GM23338 (cell line): ENCODE results near the gene ZNF627. TPM values are rescaled to one million over a fixed set of nuclear protein-coding genes. Genes with fewer than 3 reads are reported as not detected.
"Not testable (repeated sequence)": the region's sequence is repeated elsewhere in the genome, so short reads cannot be mapped to it uniquely, and the experiment has no call there.

ENCODE experiments used
- ATAC-seq: fragments of 200-7000 bp; cut with Tn5 transposase; 3 replicates; pipeline ENCODE4 v1.9.1; 2020
- DNase-seq: peaks from one replicate; pipeline ENCODE4 v3.0.0-alpha.2; 2015; ENCODE audit warnings: low spot score
- H2AFZ ChIP-seq: fragments of 200-600 bp; sonication (generic); 2 replicates; pipeline ENCODE4 v1.8.0; 2016; ENCODE audit warnings: antibody characterized with exemption, mild to moderate bottlenecking, moderate library complexity
- H3F3A ChIP-seq: fragments of 200-600 bp; sonication (generic); replicated peaks from 2 replicates; pipeline ENCODE4 v1.8.0; 2017; ENCODE audit warnings: antibody characterized with exemption, mixed run types, low read depth
- H3K27ac ChIP-seq: fragments of 200-600 bp; sonication (generic); 2 replicates; pipeline ENCODE4 v1.6.1; 2016; ENCODE audit warnings: low read depth
- H3K27me3 ChIP-seq: fragments of 200-600 bp; sonication (generic); 2 replicates; pipeline ENCODE4 v1.8.0; 2016; ENCODE audit warnings: mild to moderate bottlenecking, mixed run types, moderate library complexity; ENCODE audit not compliant: insufficient read depth
- H3K36me3 ChIP-seq: fragments of 200-600 bp; sonication (generic); 2 replicates; pipeline ENCODE4 v1.8.0; 2016; ENCODE audit warnings: mild to moderate bottlenecking; ENCODE audit not compliant: insufficient read depth
- H3K4me1 ChIP-seq: fragments of 200-600 bp; sonication (generic); 2 replicates; pipeline ENCODE4 v1.8.0; 2016; ENCODE audit warnings: mild to moderate bottlenecking, moderate library complexity; ENCODE audit not compliant: insufficient read depth
- H3K4me2 ChIP-seq: fragments of 200-600 bp; sonication (generic); 2 replicates; pipeline ENCODE4 v1.7.1; 2017; ENCODE audit warnings: mixed run types
- H3K4me3 ChIP-seq: fragments of 200-600 bp; sonication (generic); 2 replicates; pipeline ENCODE4 v1.6.1; 2016; ENCODE audit warnings: mixed run types
- H3K79me2 ChIP-seq: fragments of 200-600 bp; sonication (generic); replicated peaks from 2 replicates; pipeline ENCODE4 v1.8.0; 2017; ENCODE audit warnings: mild to moderate bottlenecking; ENCODE audit not compliant: insufficient read depth
- H3K9me2 ChIP-seq: fragments of 200-600 bp; sonication (generic); 2 replicates; pipeline ENCODE4 v1.8.0; 2017; ENCODE audit not compliant: insufficient read depth
- H4K20me1 ChIP-seq: fragments of 200-600 bp; sonication (generic); replicated peaks from 2 replicates; pipeline ENCODE4 v1.8.0; 2017; ENCODE audit warnings: mild to moderate bottlenecking; ENCODE audit not compliant: insufficient read depth
- H3K27ac Mint-ChIP-seq: 2 replicates; pipeline ENCODE4 v1.8.0; 2020; ENCODE audit warnings: inconsistent platforms, mild to moderate bottlenecking, moderate library complexity, mixed read lengths
- H3K27me3 Mint-ChIP-seq: 3 replicates; pipeline ENCODE4 v1.8.0; 2022; ENCODE audit warnings: low read depth, mild to moderate bottlenecking, moderate library complexity, mixed read lengths, inconsistent platforms; ENCODE audit not compliant: insufficient read depth, poor library complexity
- H3K36me3 Mint-ChIP-seq: 3 replicates; pipeline ENCODE4 v1.8.0; 2021; ENCODE audit warnings: low read depth, mild to moderate bottlenecking, inconsistent platforms, moderate library complexity, mixed read lengths
- H3K4me1 Mint-ChIP-seq: 3 replicates; pipeline ENCODE4 v1.8.0; 2020; ENCODE audit warnings: mild to moderate bottlenecking, inconsistent platforms, mixed read lengths
- H3K4me3 Mint-ChIP-seq: 3 replicates; pipeline ENCODE4 v1.8.0; 2021; ENCODE audit warnings: moderate library complexity, mild to moderate bottlenecking, inconsistent platforms, mixed read lengths
- H3K9me3 Mint-ChIP-seq: 3 replicates; pipeline ENCODE4 v1.8.0; 2020; ENCODE audit warnings: moderate library complexity, mild to moderate bottlenecking, inconsistent platforms, mixed read lengths
- CREB1 ChIP-seq: fragments of 250-450 bp; sonication (Bioruptor Pico); IDR thresholded peaks from 2 replicates; pipeline ENCODE4 v1.5.0; 2020; ENCODE audit warnings: low read depth, mild to moderate bottlenecking, moderate library complexity
- EZH2 ChIP-seq: fragments of 200-600 bp; sonication (generic); IDR thresholded peaks from one replicate; pipeline ENCODE4 v1.8.0; 2017; ENCODE audit warnings: antibody characterized with exemption, mild to moderate bottlenecking, low read depth; ENCODE audit not compliant: unreplicated experiment
- NANOG ChIP-seq: IDR thresholded peaks from 2 replicates; pipeline ENCODE4 v1.6.1; 2016; ENCODE audit warnings: antibody characterized with exemption, borderline replicate concordance
- POLR2AphosphoS5 ChIP-seq: IDR thresholded peaks from 2 replicates; pipeline ENCODE4 v1.6.1; 2016; ENCODE audit warnings: antibody characterized with exemption, low read depth
- STAT1 ChIP-seq: IDR thresholded peaks from one replicate; pipeline ENCODE4 v1.6.1; 2016; ENCODE audit warnings: antibody characterized with exemption; ENCODE audit not compliant: unreplicated experiment
- ZNF114 ChIP-seq: fragments of 250-450 bp; sonication (Bioruptor Pico); IDR thresholded peaks from 2 replicates; pipeline ENCODE4 v1.5.0; 2020; ENCODE audit warnings: mild to moderate bottlenecking, moderate library complexity
- ZNF331 ChIP-seq: fragments of 250-450 bp; sonication (Bioruptor Pico); IDR thresholded peaks from 2 replicates; pipeline ENCODE4 v1.5.0; 2020; ENCODE audit warnings: low read depth, mild to moderate bottlenecking, moderate library complexity
- polyA plus RNA-seq: library from polyadenylated mRNA; unstranded; fragments of >200 nt; fragmentation: Nextera tagmentation; extraction: Ambion mirVana; gene quantifications from 2 replicates; pipeline ENCODE4 v1.2.1, GENCODE V29; 2016
- total RNA-seq: library from RNA; depleted of rRNA; stranded (reverse); fragments of >200 nt; shearing (Covaris generic); gene quantifications from 2 replicates; pipeline ENCODE4 v1.2.3, GENCODE V29; 2014
- TF ChIP-seq, protein P1 (sequence below): IDR thresholded peaks from one replicate; pipeline ENCODE4 v1.6.1; 2018; ENCODE audit warnings: antibody characterized with exemption; ENCODE audit not compliant: unreplicated experiment
- TF ChIP-seq, protein P2 (sequence below), 2 experiments: fragments of 200-600 bp in 1 of 2; sonication (generic) in 1 of 2; conservative IDR thresholded peaks; 2 replicates each; pipeline versions ENCODE4 v1.5.1 to v1.6.1; 2016 to 2017; ENCODE audit warnings: antibody characterized with exemption in 2 of 2, low read depth in 2 of 2, mild to moderate bottlenecking in 2 of 2, moderate library complexity in 1 of 2
- TF ChIP-seq, protein P3 (sequence below): fragments of 250-450 bp; sonication (Bioruptor Pico); IDR thresholded peaks from 2 replicates; pipeline ENCODE4 v1.5.0; 2020; ENCODE audit warnings: mild to moderate bottlenecking, moderate library complexity

ZNF627 gene
- total and polyA plus RNA-seq, 2 experiments from 2014 or later, result 9.0 to 15.4 TPM

DNA sequence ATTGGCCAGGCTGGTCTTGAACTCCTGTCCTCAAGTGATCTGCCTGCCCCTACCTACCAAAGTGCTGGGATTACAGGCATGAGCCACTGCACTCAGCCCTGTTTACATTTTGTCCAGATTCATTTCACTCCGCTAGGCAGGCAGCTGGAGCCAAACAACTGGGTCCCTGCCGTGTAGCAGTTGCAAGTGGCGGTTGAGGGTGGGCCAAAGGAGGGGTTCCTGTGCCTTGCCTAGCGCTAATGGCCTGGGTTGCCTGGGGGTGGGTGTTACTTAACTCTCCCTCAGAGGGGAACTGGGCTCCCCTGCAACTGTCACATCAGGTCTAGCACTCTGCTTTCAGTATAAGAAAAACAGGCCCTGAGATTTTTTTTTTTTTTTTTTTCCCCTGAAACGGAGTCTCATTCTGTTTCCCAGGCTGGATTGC, 27.2 kb upstream of the ZNF627 start:
- Histone ChIP-seq H3K4me1 (no peaks in the 10 kb centered on the region), H3K36me3 (no peaks in the 10 kb centered on the region), H3F3A (no peaks in the 10 kb centered on the region), H3K4me2 (no peak overlapping the region), H3K27me3 (no peaks in the 10 kb centered on the region), H3K4me3 (no peak overlapping the region), H4K20me1 (no peaks in the 10 kb centered on the region), H3K27ac (no peak overlapping the region), H3K79me2 (no peaks in the 10 kb centered on the region), H2AFZ (no peak overlapping the region), H3K9me2 (no peaks in the 10 kb centered on the region)
- Mint-ChIP-seq H3K27me3 (peaks cover 3% of the 10 kb centered on the region), H3K36me3 (no peaks in the 10 kb centered on the region), H3K9me3 (no peaks in the 10 kb centered on the region), H3K27ac (no peak overlapping the region), H3K4me1 (no peaks in the 10 kb centered on the region), H3K4me3 (no peak overlapping the region)
- no peak for DNase-seq
- no peak for ATAC-seq
- no peak for TF ChIP-seq EZH2
- TF ChIP-seq ZNF114 (CRISPR knock-in tag), result no peak
- TF ChIP-seq, protein P1, sequence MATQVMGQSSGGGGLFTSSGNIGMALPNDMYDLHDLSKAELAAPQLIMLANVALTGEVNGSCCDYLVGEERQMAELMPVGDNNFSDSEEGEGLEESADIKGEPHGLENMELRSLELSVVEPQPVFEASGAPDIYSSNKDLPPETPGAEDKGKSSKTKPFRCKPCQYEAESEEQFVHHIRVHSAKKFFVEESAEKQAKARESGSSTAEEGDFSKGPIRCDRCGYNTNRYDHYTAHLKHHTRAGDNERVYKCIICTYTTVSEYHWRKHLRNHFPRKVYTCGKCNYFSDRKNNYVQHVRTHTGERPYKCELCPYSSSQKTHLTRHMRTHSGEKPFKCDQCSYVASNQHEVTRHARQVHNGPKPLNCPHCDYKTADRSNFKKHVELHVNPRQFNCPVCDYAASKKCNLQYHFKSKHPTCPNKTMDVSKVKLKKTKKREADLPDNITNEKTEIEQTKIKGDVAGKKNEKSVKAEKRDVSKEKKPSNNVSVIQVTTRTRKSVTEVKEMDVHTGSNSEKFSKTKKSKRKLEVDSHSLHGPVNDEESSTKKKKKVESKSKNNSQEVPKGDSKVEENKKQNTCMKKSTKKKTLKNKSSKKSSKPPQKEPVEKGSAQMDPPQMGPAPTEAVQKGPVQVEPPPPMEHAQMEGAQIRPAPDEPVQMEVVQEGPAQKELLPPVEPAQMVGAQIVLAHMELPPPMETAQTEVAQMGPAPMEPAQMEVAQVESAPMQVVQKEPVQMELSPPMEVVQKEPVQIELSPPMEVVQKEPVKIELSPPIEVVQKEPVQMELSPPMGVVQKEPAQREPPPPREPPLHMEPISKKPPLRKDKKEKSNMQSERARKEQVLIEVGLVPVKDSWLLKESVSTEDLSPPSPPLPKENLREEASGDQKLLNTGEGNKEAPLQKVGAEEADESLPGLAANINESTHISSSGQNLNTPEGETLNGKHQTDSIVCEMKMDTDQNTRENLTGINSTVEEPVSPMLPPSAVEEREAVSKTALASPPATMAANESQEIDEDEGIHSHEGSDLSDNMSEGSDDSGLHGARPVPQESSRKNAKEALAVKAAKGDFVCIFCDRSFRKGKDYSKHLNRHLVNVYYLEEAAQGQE, result no peak
- TF ChIP-seq, protein P2, sequence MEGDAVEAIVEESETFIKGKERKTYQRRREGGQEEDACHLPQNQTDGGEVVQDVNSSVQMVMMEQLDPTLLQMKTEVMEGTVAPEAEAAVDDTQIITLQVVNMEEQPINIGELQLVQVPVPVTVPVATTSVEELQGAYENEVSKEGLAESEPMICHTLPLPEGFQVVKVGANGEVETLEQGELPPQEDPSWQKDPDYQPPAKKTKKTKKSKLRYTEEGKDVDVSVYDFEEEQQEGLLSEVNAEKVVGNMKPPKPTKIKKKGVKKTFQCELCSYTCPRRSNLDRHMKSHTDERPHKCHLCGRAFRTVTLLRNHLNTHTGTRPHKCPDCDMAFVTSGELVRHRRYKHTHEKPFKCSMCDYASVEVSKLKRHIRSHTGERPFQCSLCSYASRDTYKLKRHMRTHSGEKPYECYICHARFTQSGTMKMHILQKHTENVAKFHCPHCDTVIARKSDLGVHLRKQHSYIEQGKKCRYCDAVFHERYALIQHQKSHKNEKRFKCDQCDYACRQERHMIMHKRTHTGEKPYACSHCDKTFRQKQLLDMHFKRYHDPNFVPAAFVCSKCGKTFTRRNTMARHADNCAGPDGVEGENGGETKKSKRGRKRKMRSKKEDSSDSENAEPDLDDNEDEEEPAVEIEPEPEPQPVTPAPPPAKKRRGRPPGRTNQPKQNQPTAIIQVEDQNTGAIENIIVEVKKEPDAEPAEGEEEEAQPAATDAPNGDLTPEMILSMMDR (conservative IDR thresholded peaks at IDR 0.05; ENCODE audit: low read depth in 2 of 2), result no peak
- TF ChIP-seq STAT1, result no peak
- no peak for TF ChIP-seq CREB1 (CRISPR knock-in tag)
- TF ChIP-seq ZNF331 (CRISPR knock-in tag), result no peak
- no peak for TF ChIP-seq POLR2AphosphoS5
- TF ChIP-seq NANOG, result no peak
- TF ChIP-seq, protein P3, sequence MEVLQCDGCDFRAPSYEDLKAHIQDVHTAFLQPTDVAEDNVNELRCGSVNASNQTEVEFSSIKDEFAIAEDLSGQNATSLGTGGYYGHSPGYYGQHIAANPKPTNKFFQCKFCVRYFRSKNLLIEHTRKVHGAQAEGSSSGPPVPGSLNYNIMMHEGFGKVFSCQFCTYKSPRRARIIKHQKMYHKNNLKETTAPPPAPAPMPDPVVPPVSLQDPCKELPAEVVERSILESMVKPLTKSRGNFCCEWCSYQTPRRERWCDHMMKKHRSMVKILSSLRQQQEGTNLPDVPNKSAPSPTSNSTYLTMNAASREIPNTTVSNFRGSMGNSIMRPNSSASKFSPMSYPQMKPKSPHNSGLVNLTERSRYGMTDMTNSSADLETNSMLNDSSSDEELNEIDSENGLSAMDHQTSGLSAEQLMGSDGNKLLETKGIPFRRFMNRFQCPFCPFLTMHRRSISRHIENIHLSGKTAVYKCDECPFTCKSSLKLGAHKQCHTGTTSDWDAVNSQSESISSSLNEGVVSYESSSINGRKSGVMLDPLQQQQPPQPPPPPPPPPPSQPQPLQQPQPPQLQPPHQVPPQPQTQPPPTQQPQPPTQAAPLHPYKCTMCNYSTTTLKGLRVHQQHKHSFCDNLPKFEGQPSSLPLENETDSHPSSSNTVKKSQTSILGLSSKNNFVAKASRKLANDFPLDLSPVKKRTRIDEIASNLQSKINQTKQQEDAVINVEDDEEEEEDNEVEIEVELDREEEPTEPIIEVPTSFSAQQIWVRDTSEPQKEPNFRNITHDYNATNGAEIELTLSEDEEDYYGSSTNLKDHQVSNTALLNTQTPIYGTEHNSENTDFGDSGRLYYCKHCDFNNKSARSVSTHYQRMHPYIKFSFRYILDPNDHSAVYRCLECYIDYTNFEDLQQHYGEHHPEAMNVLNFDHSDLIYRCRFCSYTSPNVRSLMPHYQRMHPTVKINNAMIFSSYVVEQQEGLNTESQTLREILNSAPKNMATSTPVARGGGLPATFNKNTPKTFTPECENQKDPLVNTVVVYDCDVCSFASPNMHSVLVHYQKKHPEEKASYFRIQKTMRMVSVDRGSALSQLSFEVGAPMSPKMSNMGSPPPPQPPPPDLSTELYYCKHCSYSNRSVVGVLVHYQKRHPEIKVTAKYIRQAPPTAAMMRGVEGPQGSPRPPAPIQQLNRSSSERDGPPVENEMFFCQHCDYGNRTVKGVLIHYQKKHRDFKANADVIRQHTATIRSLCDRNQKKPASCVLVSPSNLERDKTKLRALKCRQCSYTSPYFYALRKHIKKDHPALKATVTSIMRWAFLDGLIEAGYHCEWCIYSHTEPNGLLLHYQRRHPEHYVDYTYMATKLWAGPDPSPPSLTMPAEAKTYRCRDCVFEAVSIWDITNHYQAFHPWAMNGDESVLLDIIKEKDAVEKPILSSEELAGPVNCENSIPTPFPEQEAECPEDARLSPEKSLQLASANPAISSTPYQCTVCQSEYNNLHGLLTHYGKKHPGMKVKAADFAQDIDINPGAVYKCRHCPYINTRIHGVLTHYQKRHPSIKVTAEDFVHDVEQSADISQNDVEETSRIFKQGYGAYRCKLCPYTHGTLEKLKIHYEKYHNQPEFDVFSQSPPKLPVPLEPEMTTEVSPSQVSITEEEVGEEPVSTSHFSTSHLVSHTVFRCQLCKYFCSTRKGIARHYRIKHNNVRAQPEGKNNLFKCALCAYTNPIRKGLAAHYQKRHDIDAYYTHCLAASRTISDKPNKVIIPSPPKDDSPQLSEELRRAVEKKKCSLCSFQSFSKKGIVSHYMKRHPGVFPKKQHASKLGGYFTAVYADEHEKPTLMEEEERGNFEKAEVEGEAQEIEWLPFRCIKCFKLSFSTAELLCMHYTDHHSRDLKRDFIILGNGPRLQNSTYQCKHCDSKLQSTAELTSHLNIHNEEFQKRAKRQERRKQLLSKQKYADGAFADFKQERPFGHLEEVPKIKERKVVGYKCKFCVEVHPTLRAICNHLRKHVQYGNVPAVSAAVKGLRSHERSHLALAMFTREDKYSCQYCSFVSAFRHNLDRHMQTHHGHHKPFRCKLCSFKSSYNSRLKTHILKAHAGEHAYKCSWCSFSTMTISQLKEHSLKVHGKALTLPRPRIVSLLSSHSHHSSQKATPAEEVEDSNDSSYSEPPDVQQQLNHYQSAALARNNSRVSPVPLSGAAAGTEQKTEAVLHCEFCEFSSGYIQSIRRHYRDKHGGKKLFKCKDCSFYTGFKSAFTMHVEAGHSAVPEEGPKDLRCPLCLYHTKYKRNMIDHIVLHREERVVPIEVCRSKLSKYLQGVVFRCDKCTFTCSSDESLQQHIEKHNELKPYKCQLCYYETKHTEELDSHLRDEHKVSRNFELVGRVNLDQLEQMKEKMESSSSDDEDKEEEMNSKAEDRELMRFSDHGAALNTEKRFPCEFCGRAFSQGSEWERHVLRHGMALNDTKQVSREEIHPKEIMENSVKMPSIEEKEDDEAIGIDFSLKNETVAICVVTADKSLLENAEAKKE, result no peak

DNA sequence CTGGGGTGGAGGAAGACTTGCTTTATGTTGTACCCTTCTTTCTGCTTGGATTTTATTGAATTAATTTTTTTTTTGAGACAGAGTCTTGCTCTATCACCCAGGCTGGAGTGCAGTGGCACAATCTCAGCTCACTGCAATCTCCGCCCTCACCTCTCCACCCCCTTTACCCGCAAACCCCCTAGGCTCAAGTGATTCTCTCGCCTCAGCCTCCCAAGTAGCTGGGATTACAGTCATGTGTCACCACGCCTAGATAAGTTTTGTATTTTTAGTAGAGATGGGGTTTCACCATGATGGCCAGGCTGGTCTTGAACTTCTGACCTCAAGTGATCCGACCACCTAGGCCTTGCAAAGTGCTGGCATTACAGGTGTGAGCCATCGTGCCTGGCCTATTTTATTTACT, 23.9 kb upstream of the ZNF627 start:
- H3K4me1 ChIP-seq, H3K79me2 ChIP-seq, H2AFZ ChIP-seq, ATAC-seq, H3K4me1 Mint-ChIP-seq, H3K27ac ChIP-seq, H3K9me2 ChIP-seq, H3K4me2 ChIP-seq, H3K36me3 Mint-ChIP-seq, H4K20me1 ChIP-seq, H3K27ac Mint-ChIP-seq, DNase-seq, H3K4me3 Mint-ChIP-seq, H3K27me3 ChIP-seq, H3K36me3 ChIP-seq, H3K4me3 ChIP-seq, H3K9me3 Mint-ChIP-seq, H3F3A ChIP-seq: not testable (repeated sequence)
- peaks cover 11% of the 10 kb centered on the region for H3K27me3 Mint-ChIP-seq
